HG03565 (cell line): ENCODE data around the gene KRTAP6-1.

Experiments used
- ATAC-seq: cut with Tn5 transposase; IDR thresholded peaks from one replicate; pipeline ENCODE4 v1.9.1; 2021; ENCODE audit warnings: mild to moderate bottlenecking, moderate library complexity; ENCODE audit not compliant: unreplicated experiment

KRTAP6-1 gene

GRCh38 chr21:30579346-30579745 is 34.4 kb downstream of the KRTAP6-1 start:
- no peak for ATAC-seq

- no peak for ATAC-seq
Observed at GRCh38 chr21:30577766-30578165, 36.0 kb downstream of the KRTAP6-1 start.

GRCh38 chr21:30567617-30568016 is 46.1 kb downstream of the KRTAP6-1 start:
- no peak for ATAC-seq

- ATAC-seq: no peak
Observed at GRCh38 chr21:30563630-30564029, 50.1 kb downstream of the KRTAP6-1 start.
